ENCODE data around the gene TRAF3IP1.

DNA sequence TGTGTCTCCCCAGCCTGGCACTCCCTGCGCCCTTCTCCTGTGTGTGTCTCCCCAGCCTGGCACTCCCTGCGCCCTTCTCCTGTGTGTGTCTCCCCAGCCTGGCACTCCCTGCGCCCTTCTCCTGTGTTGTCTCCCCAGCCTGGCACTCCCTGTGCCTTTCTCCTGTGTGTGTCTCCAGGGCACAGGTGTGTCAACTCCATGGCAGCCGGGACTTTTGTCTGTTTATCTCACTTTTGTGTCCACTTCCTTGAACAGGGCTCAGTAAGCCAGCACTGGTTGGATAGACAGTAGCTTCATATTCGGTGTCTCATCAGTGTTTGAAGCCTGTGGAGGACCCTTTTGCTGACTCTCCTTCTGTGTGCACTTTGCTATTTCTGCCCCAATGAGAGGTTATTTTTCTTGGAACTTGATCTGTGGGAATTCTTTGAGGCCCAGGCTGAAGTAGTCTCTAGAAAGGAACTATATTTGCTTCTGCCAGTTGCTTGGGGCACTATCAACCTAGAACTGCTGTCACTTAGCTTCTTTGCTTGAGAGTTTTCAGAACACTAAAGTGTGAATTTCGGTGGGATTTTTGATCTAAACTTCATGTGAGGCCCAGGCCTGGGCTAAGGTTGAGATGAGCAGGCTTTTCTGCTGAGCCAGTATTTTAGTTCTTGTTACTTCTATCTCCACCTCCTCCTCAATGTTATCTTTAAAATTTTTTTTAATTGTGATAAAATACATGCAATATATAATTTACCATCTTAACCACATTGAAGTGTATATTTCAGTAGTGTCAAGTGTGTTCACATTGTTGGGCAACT is 98.1 kb downstream of the TRAF3IP1 start:
- TF ChIP-seq, protein P1, sequence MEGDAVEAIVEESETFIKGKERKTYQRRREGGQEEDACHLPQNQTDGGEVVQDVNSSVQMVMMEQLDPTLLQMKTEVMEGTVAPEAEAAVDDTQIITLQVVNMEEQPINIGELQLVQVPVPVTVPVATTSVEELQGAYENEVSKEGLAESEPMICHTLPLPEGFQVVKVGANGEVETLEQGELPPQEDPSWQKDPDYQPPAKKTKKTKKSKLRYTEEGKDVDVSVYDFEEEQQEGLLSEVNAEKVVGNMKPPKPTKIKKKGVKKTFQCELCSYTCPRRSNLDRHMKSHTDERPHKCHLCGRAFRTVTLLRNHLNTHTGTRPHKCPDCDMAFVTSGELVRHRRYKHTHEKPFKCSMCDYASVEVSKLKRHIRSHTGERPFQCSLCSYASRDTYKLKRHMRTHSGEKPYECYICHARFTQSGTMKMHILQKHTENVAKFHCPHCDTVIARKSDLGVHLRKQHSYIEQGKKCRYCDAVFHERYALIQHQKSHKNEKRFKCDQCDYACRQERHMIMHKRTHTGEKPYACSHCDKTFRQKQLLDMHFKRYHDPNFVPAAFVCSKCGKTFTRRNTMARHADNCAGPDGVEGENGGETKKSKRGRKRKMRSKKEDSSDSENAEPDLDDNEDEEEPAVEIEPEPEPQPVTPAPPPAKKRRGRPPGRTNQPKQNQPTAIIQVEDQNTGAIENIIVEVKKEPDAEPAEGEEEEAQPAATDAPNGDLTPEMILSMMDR (IDR thresholded peaks at IDR 0.05) = no peak
- TF ChIP-seq POLR2A (IDR thresholded peaks at IDR 0.05) = no peak

All from uterus (tissue), 2 donors.